Prostate gland (tissue), 2 donors: ENCODE measurements around the gene IBA57. TPM values are rescaled to one million over a fixed set of nuclear protein-coding genes. Genes with fewer than 3 reads are reported as not detected.

Experiments used
- DNase-seq: peaks from one replicate; pipeline ENCODE4 v3.0.0-alpha.2; 2019; ENCODE audit warnings: low spot score
- H3K27ac ChIP-seq, 2 donors: fragments of 200-600 bp; sonication (generic); 2 replicates each; pipeline ENCODE4 v1.5.1; 2017 to 2019
- H3K27me3 ChIP-seq: fragments of 200-600 bp; sonication (generic); replicated peaks from 2 replicates; pipeline ENCODE4 v1.5.1; 2019; ENCODE audit not compliant: insufficient read depth
- H3K36me3 ChIP-seq, 2 donors: fragments of 200-600 bp; sonication (generic); 1 replicate in 1 of 2; 2 replicates in 1 of 2; pipeline versions ENCODE4 v1.5.1 to v1.8.1; 2017 to 2019
- H3K4me1 ChIP-seq: fragments of 200-600 bp; sonication (generic); replicated peaks from 2 replicates; pipeline ENCODE4 v1.5.1; 2019
- H3K4me3 ChIP-seq, 2 donors: fragments of 200-600 bp; sonication (generic); 2 replicates each; pipeline ENCODE4 v1.5.1; 2017 to 2019
- H3K9me3 ChIP-seq: fragments of 200-600 bp; sonication (generic); 2 replicates; pipeline ENCODE4 v1.5.1; 2017
- CTCF ChIP-seq, 4 experiments: fragments of 200-600 bp in 2 of 4; fragments of 450-650 bp in 2 of 4; sonication (generic) in 2 of 4; IDR thresholded peaks; 1 replicate in 3 of 4; 2 replicates in 1 of 4; pipeline ENCODE4 v1.5.1; 2016 to 2019; ENCODE audit warnings: antibody characterized with exemption in 4 of 4, mild to moderate bottlenecking in 2 of 4, moderate library complexity in 2 of 4
- POLR2A ChIP-seq: fragments of 450-650 bp; IDR thresholded peaks from one replicate; pipeline ENCODE4 v1.6.1; 2016; ENCODE audit warnings: antibody characterized with exemption, mild to moderate bottlenecking
- POLR2AphosphoS5 ChIP-seq: sonication (generic); formaldehyde crosslinking; IDR thresholded peaks from one replicate; pipeline ENCODE4 v1.6.1; 2017; ENCODE audit warnings: antibody characterized with exemption
- WGBS: methylation state at CpG from one replicate; pipeline ENCODE4 v1.1.5; 2018; 5-methylcytosine and 5-hydroxymethylcytosine counted together
- intact Hi-C: fragments of 100-400 bp; cut with DNase I; formaldehyde crosslinking; loops from one replicate; pipeline ENCODE4 v1.14.2; 2022
- total RNA-seq, 2 donors: library from RNA; depleted of rRNA; stranded (reverse); fragments of >200 nt; gene quantifications; one replicate each; pipeline ENCODE4 v1.1.0, GENCODE V29; 2016

The IBA57 gene
- total RNA-seq, 2 donors from 2014 or later, result 5.6 to 17.4 TPM

- Histone ChIP-seq H3K36me3 (peaks cover 0 to 5% of the 10 kb centered on the region in 2 donors), H3K4me3 (no peak overlapping the region), H3K4me1 (no peaks in the 10 kb centered on the region), H3K27ac (no peak overlapping the region), H3K27me3 (no peaks in the 10 kb centered on the region), H3K9me3 (no peaks in the 10 kb centered on the region)
- WGBS, result 81% methylated on average over 11 of the region's 11 CpGs
- no peak for DNase-seq
- intact Hi-C loops, result no loop called here
- TF ChIP-seq POLR2A (no peak), CTCF (IDR thresholded peaks at IDR 0.05) (no peak), POLR2AphosphoS5 (no peak)
Measured at GRCh38 chr1:228222548-228222947, 56.9 kb downstream of the IBA57 start.

GRCh38 chr1:228224198-228225164 is 58.9 kb downstream of the IBA57 start:
- no peak for DNase-seq
- Histone ChIP-seq H3K4me1 (no peaks in the 10 kb centered on the region), H3K4me3 (no peak overlapping the region), H3K9me3 (no peaks in the 10 kb centered on the region), H3K36me3 (peaks cover 0 to 5% of the 10 kb centered on the region in 2 donors), H3K27ac (no peak overlapping the region), H3K27me3 (no peaks in the 10 kb centered on the region)
- intact Hi-C loops, result no loop called here
- 92% methylated on average over 16 of the region's 16 CpGs for WGBS
- TF ChIP-seq POLR2A, result no peak
- no peak for TF ChIP-seq CTCF (IDR thresholded peaks at IDR 0.05)
- TF ChIP-seq POLR2AphosphoS5, result no peak

- intact Hi-C loops, result no loop called here
- TF ChIP-seq POLR2AphosphoS5, result no peak
- TF ChIP-seq CTCF (IDR thresholded peaks at IDR 0.05), result no peak
- TF ChIP-seq POLR2A, result no peak
- Histone ChIP-seq H3K27me3 (no peaks in the 10 kb centered on the region), H3K4me3 (no peak overlapping the region), H3K4me1 (no peaks in the 10 kb centered on the region), H3K9me3 (no peaks in the 10 kb centered on the region), H3K27ac (no peak overlapping the region), H3K36me3 (peaks cover 0 to 5% of the 10 kb centered on the region in 2 donors)
- 100% methylated on average over 2 of the region's 2 CpGs for WGBS
- DNase-seq, result no peak
Measured at GRCh38 chr1:228225165-228225710, 59.6 kb downstream of the IBA57 start.

- intact Hi-C loops, result no loop called here
- H3K4me3 ChIP-seq, result no peak overlapping the region
- H3K27ac ChIP-seq, result no peak overlapping the region
- no peaks in the 10 kb centered on the region for H3K9me3 ChIP-seq
- H3K4me1 ChIP-seq, result no peaks in the 10 kb centered on the region
- no peaks in the 10 kb centered on the region for H3K27me3 ChIP-seq
- peaks cover 0 to 5% of the 10 kb centered on the region in 2 donors for H3K36me3 ChIP-seq
- 43% methylated on average over 2 of the region's 2 CpGs for WGBS
- TF ChIP-seq POLR2A (no peak), CTCF (IDR thresholded peaks at IDR 0.05) (no peak), POLR2AphosphoS5 (no peak)
- no peak for DNase-seq
Measured at GRCh38 chr1:228225740-228226139, 60.1 kb downstream of the IBA57 start.
